HepG2 (cell line): Measurements from ENCODE around the gene NUDT3. TPM values are rescaled to one million over a fixed set of nuclear protein-coding genes. Genes with fewer than 3 reads are reported as not detected.

Experiments used
- ATAC-seq: fragments of 200-7000 bp; cut with Tn5 transposase; 3 replicates; pipeline ENCODE4 v1.9.1; 2020; ENCODE audit warnings: mild to moderate bottlenecking, moderate library complexity
- BruUV-seq: library from RNA; stranded (reverse); fragments of 400-500 nt; replicated peaks from 2 replicates; lab custom pipeline; 2021; lab: Mats Ljungman, UMichigan
- CTCF ChIA-PET: fragments of 300-600 bp; formaldehyde crosslinking; extraction: SDS; loops from one replicate; lab custom pipeline; 2021; ENCODE audit warnings: low total read pairs, inconsistent platforms, low intra/inter-chr PET ratio; lab: Yijun Ruan, JAX
- POLR2A ChIA-PET: fragments of 350-600 bp; sonication (Branson Sonifier 250); formaldehyde crosslinking; loops from one replicate; lab custom pipeline; 2020; ENCODE audit warnings: antibody characterized with exemption, inconsistent platforms; lab: Yijun Ruan, JAX
- DNase-seq: peaks from one replicate; pipeline ENCODE4 v3.0.0-alpha.2; 2015; ENCODE audit warnings: low spot score
- FAIRE-seq: peaks from 3 replicates; lab custom pipeline; 2011; peaks lifted over from hg19 to GRCh38; lab: Jason Lieb, UNC
- H2AFZ ChIP-seq: one replicate; pipeline ENCODE4 v1.6.1; 2011; ENCODE audit warnings: low read length, inconsistent platforms
- H3K27ac ChIP-seq: fragments of 300-600 bp; 3 replicates; pipeline ENCODE4 v1.8.0; 2011; ENCODE audit warnings: mixed run types, mild to moderate bottlenecking, mixed read lengths, low read length, inconsistent platforms; ENCODE audit not compliant: insufficient read depth; ENCODE audit errors: extremely low read length
- H3K27me3 ChIP-seq, 2 experiments: fragments of 200-600 bp in 1 of 2; 2 replicates in 1 of 2; 3 replicates in 1 of 2; pipeline versions ENCODE4 v1.6.0 to v1.8.0; 2011; ENCODE audit warnings: low read length in 2 of 2, mild to moderate bottlenecking in 2 of 2, moderate library complexity in 2 of 2, inconsistent platforms in 1 of 2; ENCODE audit not compliant: insufficient read depth in 2 of 2, control insufficient read depth in 1 of 2
- H3K36me3 ChIP-seq, 2 experiments: fragments of 200-600 bp in 1 of 2; replicated peaks in 1 of 2; 2 replicates in 1 of 2; 3 replicates in 1 of 2; pipeline versions ENCODE4 v1.5.1 to v1.8.0; 2011; ENCODE audit warnings: low read length in 2 of 2, inconsistent platforms in 1 of 2; ENCODE audit not compliant: insufficient read depth in 2 of 2, control insufficient read depth in 1 of 2
- H3K4me1 ChIP-seq: 2 replicates; pipeline ENCODE4 v1.5.1; 2012; ENCODE audit warnings: low read length, inconsistent platforms; ENCODE audit not compliant: insufficient read depth
- H3K4me2 ChIP-seq: 2 replicates; pipeline ENCODE4 v1.6.0; 2011; ENCODE audit warnings: low read depth, low read length, inconsistent platforms
- H3K4me3 ChIP-seq, 3 experiments: fragments of 200-600 bp in 1 of 3; sonication (generic), shearing (Covaris generic) in 1 of 3; replicated peaks in 1 of 3; 2 replicates each; pipeline ENCODE4 v1.5.1; 2011 to 2016; ENCODE audit warnings: low read length in 3 of 3, inconsistent platforms in 2 of 3, low read depth in 2 of 3, mild to moderate bottlenecking in 2 of 3, control low read depth in 1 of 3, mixed read lengths in 1 of 3; ENCODE audit not compliant: insufficient read depth in 1 of 3
- H3K79me2 ChIP-seq: one replicate; pipeline ENCODE4 v1.6.1; 2011; ENCODE audit warnings: low read length, inconsistent platforms; ENCODE audit not compliant: insufficient read depth
- H3K9ac ChIP-seq: 2 replicates; pipeline ENCODE4 v1.6.0; 2011; ENCODE audit warnings: mild to moderate bottlenecking, low read depth, low read length, inconsistent platforms; ENCODE audit not compliant: insufficient read depth
- H3K9me3 ChIP-seq: 2 replicates; pipeline ENCODE4 v1.5.1; 2012; ENCODE audit warnings: mild to moderate bottlenecking, low read length
- H4K20me1 ChIP-seq: 2 replicates; pipeline ENCODE4 v1.6.0; 2011; ENCODE audit warnings: inconsistent platforms, mild to moderate bottlenecking, low read length, moderate library complexity; ENCODE audit not compliant: insufficient read depth
- HNRNPLL ChIP-seq: fragments of 200-400 bp; formaldehyde crosslinking; IDR thresholded peaks from 2 replicates; pipeline ENCODE4 v1.6.1; 2017; ENCODE audit warnings: mild to moderate bottlenecking, low read depth, low read length; ENCODE audit not compliant: poor library complexity, severe bottlenecking
- MTF1 ChIP-seq: sonication (generic); formaldehyde crosslinking; IDR thresholded peaks from 2 replicates; pipeline ENCODE4 v1.5.0; 2020; ENCODE audit warnings: missing genetic modification reagents
- RNF2 ChIP-seq: fragments of 450-650 bp; conservative IDR thresholded peaks from 2 replicates; pipeline ENCODE4 v1.6.1; 2016; ENCODE audit warnings: low read depth
- SUZ12 ChIP-seq: fragments of 150-350 bp; IDR thresholded peaks from 2 replicates; pipeline ENCODE4 v1.6.1; 2014; ENCODE audit warnings: low read depth, low read length
- ZBTB1 ChIP-seq: sonication (generic); formaldehyde crosslinking; IDR thresholded peaks from 2 replicates; pipeline ENCODE4 v1.4.0; 2020; ENCODE audit warnings: missing genetic modification reagents, borderline replicate concordance
- ZNF264 ChIP-seq: sonication (generic); formaldehyde crosslinking; IDR thresholded peaks from 2 replicates; pipeline ENCODE4 v1.4.0; 2020; ENCODE audit warnings: missing genetic modification reagents
- ZNF354B ChIP-seq: sonication (generic); formaldehyde crosslinking; IDR thresholded peaks from 2 replicates; pipeline ENCODE4 v1.8.0; 2022; ENCODE audit warnings: mild to moderate bottlenecking, missing genetic modification reagents
- ZNF577 ChIP-seq: sonication (generic); formaldehyde crosslinking; IDR thresholded peaks from 2 replicates; pipeline ENCODE4 v1.4.0; 2020; ENCODE audit warnings: mild to moderate bottlenecking, low read depth, missing genetic modification reagents, borderline replicate concordance
- ZNF629 ChIP-seq: sonication (generic); formaldehyde crosslinking; conservative IDR thresholded peaks from 2 replicates; pipeline ENCODE4 v1.5.0; 2020; ENCODE audit warnings: missing genetic modification reagents
- WGBS: methylation state at CpG from one replicate; pipeline ENCODE4 v1.1.6; 2017; ENCODE audit warnings: low lambda C conversion rate; 5-methylcytosine and 5-hydroxymethylcytosine counted together
- in situ Hi-C: cut with HindIII; loops from 2 replicates; pipeline ENCODE4 v1.10.0; 2017; ENCODE audit warnings: low pct_unique_long_range_greater_than_20kb; ENCODE audit not compliant: extremely low pct_ligation_motif_present
- intact Hi-C: fragments of 100-400 bp; cut with micrococcal nuclease; formaldehyde crosslinking; loops from one replicate; pipeline ENCODE4 v1.10.0; 2022; ENCODE audit not compliant: unreplicated experiment
- polyA plus RNA-seq, 8 experiments: library from polyadenylated mRNA; depleted of rRNA in 3 of 8; stranded (reverse) in 7 of 8; unstranded in 1 of 8; fragments of >200 nt; fragmentation: Illumina TruSeq in 4 of 8; extraction: Trizol in 4 of 8; gene quantifications; 2 replicates each; pipeline versions ENCODE4 v1.2.1 to v1.2.3, GENCODE V29; 2011 to 2016; ENCODE audit warnings: low read depth in 4 of 8, missing spikeins in 1 of 8, mixed read lengths in 1 of 8; ENCODE audit not compliant: insufficient read depth in 1 of 8
- total RNA-seq, 5 experiments: library from RNA; depleted of rRNA; stranded (reverse); fragments of >200 nt; fragmentation: Illumina TruSeq; extraction: Trizol; gene quantifications; 2 replicates each; pipeline ENCODE4 v1.2.3, GENCODE V29; 2016; ENCODE audit warnings: low read depth in 1 of 5
- TF ChIP-seq, protein P1 (sequence below): sonication (generic); formaldehyde crosslinking; IDR thresholded peaks from 2 replicates; pipeline ENCODE4 v1.4.0; 2020; ENCODE audit warnings: mild to moderate bottlenecking, missing genetic modification reagents
- TF ChIP-seq, protein P2 (sequence below): sonication (generic); formaldehyde crosslinking; IDR thresholded peaks from 2 replicates; pipeline ENCODE4 v1.9.0; 2021; ENCODE audit warnings: missing genetic modification reagents, borderline replicate concordance
- TF ChIP-seq, protein P3 (sequence below): sonication (generic); formaldehyde crosslinking; IDR thresholded peaks from 2 replicates; pipeline ENCODE4 v1.4.0; 2020; ENCODE audit warnings: missing genetic modification reagents, borderline replicate concordance

NUDT3 gene
- total and polyA plus RNA-seq, 2 of the 13 experiments (the other 11 are each of a cell fraction or from before 2014, with no cell fraction given): 20.2 to 20.6 TPM

DNA sequence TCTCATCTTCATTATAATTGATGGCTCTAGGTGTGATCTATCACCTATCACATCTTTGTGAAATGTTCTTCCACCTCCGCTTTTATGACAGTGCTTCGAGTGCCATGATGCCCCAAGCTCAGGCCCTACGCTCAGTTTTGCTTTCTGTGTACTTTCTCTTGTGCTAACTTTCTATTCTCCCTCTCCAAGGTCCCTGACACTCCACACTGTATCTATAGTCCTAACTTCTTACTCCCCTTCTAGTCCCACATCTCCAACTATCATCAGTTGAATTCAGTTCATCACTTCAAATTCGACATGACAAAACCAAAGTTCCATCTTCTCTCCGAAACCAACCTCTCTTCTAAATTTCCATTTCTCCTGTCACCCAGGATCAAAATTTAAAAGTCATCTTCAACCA lies 16.6 kb downstream of the NUDT3 start:
- intact Hi-C loops: no loop called here
- 96% methylated on average over 5 of the region's 5 CpGs for WGBS
- TF ChIP-seq, protein P1, sequence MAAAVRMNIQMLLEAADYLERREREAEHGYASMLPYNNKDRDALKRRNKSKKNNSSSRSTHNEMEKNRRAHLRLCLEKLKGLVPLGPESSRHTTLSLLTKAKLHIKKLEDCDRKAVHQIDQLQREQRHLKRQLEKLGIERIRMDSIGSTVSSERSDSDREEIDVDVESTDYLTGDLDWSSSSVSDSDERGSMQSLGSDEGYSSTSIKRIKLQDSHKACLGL: no peak
- TF ChIP-seq ZNF264 (no peak), ZBTB1 (CRISPR knock-in tag) (no peak), ZNF577 (CRISPR knock-in tag) (no peak), MTF1 (CRISPR knock-in tag) (no peak), ZNF354B (no peak), SUZ12 (no peak), RNF2 (no peak), ZNF629 (CRISPR knock-in tag) (no peak), HNRNPLL (no peak)
- TF ChIP-seq, protein P2, sequence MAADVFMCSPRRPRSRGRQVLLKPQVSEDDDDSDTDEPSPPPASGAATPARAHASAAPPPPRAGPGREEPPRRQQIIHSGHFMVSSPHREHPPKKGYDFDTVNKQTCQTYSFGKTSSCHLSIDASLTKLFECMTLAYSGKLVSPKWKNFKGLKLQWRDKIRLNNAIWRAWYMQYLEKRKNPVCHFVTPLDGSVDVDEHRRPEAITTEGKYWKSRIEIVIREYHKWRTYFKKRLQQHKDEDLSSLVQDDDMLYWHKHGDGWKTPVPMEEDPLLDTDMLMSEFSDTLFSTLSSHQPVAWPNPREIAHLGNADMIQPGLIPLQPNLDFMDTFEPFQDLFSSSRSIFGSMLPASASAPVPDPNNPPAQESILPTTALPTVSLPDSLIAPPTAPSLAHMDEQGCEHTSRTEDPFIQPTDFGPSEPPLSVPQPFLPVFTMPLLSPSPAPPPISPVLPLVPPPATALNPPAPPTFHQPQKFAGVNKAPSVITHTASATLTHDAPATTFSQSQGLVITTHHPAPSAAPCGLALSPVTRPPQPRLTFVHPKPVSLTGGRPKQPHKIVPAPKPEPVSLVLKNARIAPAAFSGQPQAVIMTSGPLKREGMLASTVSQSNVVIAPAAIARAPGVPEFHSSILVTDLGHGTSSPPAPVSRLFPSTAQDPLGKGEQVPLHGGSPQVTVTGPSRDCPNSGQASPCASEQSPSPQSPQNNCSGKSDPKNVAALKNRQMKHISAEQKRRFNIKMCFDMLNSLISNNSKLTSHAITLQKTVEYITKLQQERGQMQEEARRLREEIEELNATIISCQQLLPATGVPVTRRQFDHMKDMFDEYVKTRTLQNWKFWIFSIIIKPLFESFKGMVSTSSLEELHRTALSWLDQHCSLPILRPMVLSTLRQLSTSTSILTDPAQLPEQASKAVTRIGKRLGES: no peak
- TF ChIP-seq, protein P3, sequence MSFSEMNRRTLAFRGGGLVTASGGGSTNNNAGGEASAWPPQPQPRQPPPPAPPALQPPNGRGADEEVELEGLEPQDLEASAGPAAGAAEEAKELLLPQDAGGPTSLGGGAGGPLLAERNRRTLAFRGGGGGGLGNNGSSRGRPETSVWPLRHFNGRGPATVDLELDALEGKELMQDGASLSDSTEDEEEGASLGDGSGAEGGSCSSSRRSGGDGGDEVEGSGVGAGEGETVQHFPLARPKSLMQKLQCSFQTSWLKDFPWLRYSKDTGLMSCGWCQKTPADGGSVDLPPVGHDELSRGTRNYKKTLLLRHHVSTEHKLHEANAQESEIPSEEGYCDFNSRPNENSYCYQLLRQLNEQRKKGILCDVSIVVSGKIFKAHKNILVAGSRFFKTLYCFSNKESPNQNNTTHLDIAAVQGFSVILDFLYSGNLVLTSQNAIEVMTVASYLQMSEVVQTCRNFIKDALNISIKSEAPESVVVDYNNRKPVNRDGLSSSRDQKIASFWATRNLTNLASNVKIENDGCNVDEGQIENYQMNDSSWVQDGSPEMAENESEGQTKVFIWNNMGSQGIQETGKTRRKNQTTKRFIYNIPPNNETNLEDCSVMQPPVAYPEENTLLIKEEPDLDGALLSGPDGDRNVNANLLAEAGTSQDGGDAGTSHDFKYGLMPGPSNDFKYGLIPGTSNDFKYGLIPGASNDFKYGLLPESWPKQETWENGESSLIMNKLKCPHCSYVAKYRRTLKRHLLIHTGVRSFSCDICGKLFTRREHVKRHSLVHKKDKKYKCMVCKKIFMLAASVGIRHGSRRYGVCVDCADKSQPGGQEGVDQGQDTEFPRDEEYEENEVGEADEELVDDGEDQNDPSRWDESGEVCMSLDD: no peak
- Histone ChIP-seq H3K4me1 (peaks cover 36% of the 10 kb centered on the region), H3K9me3 (no peaks in the 10 kb centered on the region), H2AFZ (no peak overlapping the region), H3K27me3 (no peaks in the 10 kb centered on the region), H3K27ac (no peak overlapping the region), H3K4me2 (no peak overlapping the region), H3K36me3 (0 out of 5 replicates have a peak, but pooled peaks cover 2 to 4% of the 10 kb centered on the region in 2 experiments), H3K79me2 (peaks cover 71% of the 10 kb centered on the region), H3K4me3 (no peak overlapping the region), H4K20me1 (peaks cover 16% of the 10 kb centered on the region; the same call in 1 of the 2 replicates), H3K9ac (no peak overlapping the region)
- POLR2A ChIA-PET: no interaction called here
- in situ Hi-C loops: no loop called here
- DNase-seq (no peak), FAIRE-seq (no peak), ATAC-seq (no peak)
- BruUV-seq: no TSS peak
- CTCF ChIA-PET: no interaction called here
